Ramos (cell line): ENCODE measurements around the gene ZNF335.
"Not testable (repeated sequence)": the region's sequence is repeated elsewhere in the genome, so short reads cannot be mapped to it uniquely, and the experiment has no call there.

ENCODE experiments used
- in situ Hi-C: fragments of 300-500 bp; cut with MboI; formaldehyde crosslinking; loops from one replicate; pipeline ENCODE4 v1.14.3; 2022; ENCODE audit warnings: low sequenced_read_pairs; ENCODE audit not compliant: unreplicated experiment

ZNF335 gene

DNA sequence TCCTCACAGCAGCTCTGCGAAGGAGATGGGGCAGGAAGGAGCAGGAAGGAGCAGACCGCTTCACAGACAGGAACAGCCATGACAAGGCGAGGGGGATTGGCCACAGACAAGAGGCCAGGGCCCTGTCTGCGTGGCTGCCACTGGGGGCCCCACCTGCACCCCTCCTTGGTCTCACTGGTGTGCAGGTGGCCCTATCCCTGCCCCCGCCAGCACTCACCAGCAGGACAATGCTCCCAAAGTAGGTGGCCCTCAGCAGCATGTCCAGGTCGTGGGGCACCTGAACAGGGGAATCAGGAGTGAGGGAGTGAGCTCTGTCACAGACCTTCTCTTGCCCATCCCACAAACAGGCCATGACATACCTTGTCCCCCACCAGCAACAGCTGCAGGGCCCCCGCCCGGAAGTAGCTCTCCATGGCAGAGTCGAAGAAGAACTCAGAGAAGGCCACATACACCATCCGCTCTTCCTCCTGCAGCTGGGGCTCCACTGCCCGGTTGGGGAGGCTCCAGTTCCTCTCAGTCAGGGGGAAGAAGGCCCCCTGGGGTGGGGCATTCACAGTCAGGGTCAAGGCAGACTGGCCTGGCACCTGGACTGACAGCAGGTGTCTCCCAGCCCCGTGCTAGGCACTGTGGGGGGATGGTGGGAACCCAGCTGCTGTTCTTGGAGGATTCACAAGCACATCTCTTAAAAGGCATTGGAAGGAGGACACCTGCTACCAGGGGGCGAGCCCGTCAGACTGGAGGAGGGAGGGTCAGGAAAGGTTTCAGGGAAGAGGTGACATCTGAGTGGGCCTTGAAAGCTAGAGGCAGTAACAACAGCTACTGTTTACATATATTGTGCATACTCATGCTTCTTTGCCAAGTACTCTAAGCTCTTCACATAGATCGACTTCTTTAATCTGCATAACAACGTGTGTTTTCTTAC lies 67.2 kb downstream of the ZNF335 start:
- in situ Hi-C loops, result no loop called here

DNA sequence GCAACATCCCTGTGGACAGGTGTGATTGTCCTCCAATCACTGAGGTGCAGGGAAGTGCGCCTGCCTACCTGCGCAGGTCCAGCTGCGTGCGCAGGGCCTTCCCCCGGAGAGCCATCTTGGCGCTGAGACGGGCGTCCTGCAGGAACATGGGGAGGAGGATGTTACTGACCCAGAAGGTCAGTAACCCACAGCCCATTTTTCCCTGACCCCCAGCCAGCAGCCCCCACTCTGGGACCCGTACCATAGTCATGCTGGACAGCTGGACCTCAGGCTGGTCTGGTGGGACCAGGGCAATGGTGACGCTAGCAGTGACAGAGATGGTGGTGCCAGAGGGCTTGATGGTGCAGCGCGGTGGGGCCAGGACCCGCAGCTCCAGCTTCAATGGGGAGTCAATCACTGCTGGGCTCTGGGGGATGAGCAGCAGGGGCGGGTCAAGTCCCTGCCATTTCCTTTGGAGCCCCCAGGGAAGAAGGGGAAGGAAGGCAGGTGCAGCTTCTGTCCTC lies 69.8 kb downstream of the ZNF335 start:
- in situ Hi-C loops, result no loop called here

DNA sequence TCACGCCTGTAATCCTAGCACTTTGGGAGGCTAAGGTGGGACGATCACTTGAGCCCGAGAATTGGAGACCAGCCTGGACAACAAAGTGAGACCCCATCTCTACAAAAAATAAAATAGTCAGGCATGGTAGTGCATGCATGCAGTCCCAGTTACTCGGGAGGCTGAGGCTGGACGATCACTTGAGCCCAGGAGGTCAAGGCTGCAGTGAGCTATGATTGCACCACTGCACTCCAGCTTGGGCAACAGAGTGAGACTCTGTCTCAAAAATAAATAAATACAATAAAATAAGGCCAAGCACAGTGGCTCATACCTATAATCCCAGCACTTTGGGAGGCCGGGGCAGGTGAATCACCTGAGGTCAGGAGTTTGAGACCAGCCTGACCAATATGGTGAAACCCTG lies 70.7 kb downstream of the ZNF335 start:
- in situ Hi-C loops, result not testable (repeated sequence)

DNA sequence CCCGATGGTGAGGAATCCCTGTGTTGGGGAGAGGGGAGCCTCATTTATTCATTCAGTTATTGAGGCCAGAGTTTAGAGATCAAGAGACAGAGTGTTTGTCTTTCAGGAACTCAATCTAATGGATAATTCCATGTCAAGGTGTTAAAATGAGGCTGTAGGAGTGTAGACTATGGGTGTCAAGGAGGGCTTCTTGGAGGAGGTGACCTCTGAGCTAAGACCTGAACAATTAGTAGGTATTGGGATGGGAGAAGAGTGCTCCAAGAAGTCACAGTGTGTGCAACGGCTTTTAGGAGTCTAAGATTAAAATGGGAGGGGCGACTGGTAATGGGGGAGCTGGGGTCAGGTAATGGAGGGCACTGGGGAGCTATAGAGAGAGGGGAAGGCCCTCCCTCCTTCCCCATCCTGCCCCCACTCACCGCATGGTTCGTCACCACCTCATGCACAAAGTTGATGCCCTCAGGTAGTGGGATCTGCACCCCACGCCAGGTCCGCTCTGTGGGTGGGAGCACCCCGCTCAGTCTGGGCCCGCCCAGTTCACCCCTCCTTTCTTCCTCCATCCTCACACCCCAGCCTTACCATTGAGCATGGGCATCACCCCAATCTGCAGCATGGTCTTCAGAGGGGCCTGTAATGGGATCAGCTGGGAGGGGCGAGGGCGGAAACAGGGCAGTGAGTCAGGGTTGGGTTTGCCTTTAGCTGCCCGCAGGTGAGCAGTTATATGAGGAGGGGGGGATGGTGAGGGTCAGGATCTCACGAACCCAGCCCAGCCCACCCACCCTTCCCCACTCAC lies 72.8 kb downstream of the ZNF335 start:
- in situ Hi-C loops, result no loop called here
